Glutamatergic neuron (in vitro differentiated cells): ENCODE measurements around the gene C11orf21. TPM values are rescaled to one million over a fixed set of nuclear protein-coding genes. Genes with fewer than 3 reads are reported as not detected.
A peak's percentile ranks its signal among the peaks of the same experiment; 100 is the strongest.

ENCODE experiments used
- DNase-seq: peaks from one replicate; pipeline ENCODE4 v3.0.0; 2022
- H3K27ac Mint-ChIP-seq: one replicate; pipeline ENCODE4 v1.8.0; 2020; ENCODE audit warnings: mild to moderate bottlenecking, mixed read lengths, inconsistent platforms; ENCODE audit not compliant: unreplicated experiment
- H3K27me3 Mint-ChIP-seq: one replicate; pipeline ENCODE4 v1.8.0; 2020; ENCODE audit warnings: mild to moderate bottlenecking, moderate library complexity, mixed read lengths, inconsistent platforms; ENCODE audit not compliant: unreplicated experiment
- H3K36me3 Mint-ChIP-seq: one replicate; pipeline ENCODE4 v1.8.0; 2020; ENCODE audit warnings: mild to moderate bottlenecking, mixed read lengths, inconsistent platforms; ENCODE audit not compliant: unreplicated experiment
- H3K4me1 Mint-ChIP-seq: one replicate; pipeline ENCODE4 v1.8.0; 2020; ENCODE audit warnings: mild to moderate bottlenecking, low read depth, mixed read lengths, inconsistent platforms; ENCODE audit not compliant: unreplicated experiment
- H3K4me3 Mint-ChIP-seq: one replicate; pipeline ENCODE4 v1.8.0; 2020; ENCODE audit warnings: mild to moderate bottlenecking, mixed read lengths, inconsistent platforms; ENCODE audit not compliant: unreplicated experiment
- H3K9me3 Mint-ChIP-seq: one replicate; pipeline ENCODE4 v1.8.0; 2020; ENCODE audit warnings: mild to moderate bottlenecking, moderate library complexity, mixed read lengths, inconsistent platforms; ENCODE audit not compliant: unreplicated experiment
- total RNA-seq: library from RNA; stranded (reverse); fragmentation: NEBNext Ultra II Directional; extraction: Animal tissue kit (Norgen Biotek cat#: 25700); gene quantifications from one replicate; pipeline ENCODE4 v1.2.1, GENCODE V29; 2021; ENCODE audit not compliant: unreplicated experiment
- TF ChIP-seq, protein P1 (sequence below): fragments of 200-600 bp; sonication (generic); IDR thresholded peaks from one replicate; pipeline ENCODE4 v1.5.0; 2021; ENCODE audit not compliant: partially characterized antibody, unreplicated experiment

The C11orf21 gene
- total RNA-seq, 1 donor from 2014 or later: not detected

DNA sequence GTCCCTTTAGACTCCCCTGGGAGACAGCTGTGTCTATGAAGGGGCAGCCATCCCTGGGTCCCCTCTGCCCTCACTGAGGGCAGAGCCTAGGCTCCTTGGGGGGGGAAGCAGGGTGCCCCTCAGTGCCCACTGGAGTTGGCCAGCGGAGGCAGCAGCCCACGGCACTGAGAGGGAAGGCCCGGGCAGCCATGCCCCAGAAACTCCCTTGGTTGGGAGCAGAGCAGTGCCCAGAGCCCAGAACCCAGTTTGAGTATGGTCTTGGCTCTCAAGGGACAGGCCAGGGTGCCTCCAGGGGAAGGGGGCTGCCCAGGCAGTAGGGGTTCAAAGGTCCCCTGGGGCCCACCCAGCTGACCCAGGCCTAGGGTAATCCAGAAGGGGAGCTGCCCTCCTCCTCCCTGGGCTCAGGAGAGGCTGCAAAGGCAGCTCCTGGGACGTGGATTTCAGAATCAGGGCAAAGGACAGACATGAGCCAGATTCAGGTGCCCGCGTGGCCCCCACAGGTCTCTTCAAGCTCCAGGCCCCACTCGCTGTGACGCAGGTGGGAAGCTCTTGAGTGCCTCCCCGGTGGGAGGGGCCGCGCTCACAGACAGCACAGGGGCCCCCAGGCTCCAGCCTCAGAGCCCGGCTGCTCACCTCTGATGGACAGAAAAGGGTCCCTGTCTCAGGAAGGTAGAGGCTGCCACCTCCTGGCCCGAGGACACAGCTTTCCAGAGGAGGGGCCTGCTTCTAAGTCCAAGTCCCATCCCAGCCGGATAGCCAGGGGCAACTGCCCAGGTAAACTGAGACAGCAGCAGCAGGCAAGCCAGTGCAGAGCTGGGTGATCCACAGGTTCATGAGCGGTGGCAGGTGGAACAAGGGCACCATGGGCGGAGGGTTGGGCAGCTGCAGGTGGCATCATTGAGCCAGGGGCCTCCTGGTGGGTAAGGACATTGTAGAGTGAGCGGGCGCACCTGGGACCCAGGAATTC, 2.6 kb downstream of the C11orf21 start:
- TF ChIP-seq, protein P1, sequence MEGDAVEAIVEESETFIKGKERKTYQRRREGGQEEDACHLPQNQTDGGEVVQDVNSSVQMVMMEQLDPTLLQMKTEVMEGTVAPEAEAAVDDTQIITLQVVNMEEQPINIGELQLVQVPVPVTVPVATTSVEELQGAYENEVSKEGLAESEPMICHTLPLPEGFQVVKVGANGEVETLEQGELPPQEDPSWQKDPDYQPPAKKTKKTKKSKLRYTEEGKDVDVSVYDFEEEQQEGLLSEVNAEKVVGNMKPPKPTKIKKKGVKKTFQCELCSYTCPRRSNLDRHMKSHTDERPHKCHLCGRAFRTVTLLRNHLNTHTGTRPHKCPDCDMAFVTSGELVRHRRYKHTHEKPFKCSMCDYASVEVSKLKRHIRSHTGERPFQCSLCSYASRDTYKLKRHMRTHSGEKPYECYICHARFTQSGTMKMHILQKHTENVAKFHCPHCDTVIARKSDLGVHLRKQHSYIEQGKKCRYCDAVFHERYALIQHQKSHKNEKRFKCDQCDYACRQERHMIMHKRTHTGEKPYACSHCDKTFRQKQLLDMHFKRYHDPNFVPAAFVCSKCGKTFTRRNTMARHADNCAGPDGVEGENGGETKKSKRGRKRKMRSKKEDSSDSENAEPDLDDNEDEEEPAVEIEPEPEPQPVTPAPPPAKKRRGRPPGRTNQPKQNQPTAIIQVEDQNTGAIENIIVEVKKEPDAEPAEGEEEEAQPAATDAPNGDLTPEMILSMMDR: no peak
- Mint-ChIP-seq H3K9me3 (peaks cover 2% of the 10 kb centered on the region), H3K4me1 (no peaks in the 10 kb centered on the region), H3K27ac (no peak overlapping the region), H3K36me3 (no peaks in the 10 kb centered on the region), H3K4me3 (no peak overlapping the region), H3K27me3 (peaks cover 4% of the 10 kb centered on the region)
- DNase-seq: peak; percentile 35

DNA sequence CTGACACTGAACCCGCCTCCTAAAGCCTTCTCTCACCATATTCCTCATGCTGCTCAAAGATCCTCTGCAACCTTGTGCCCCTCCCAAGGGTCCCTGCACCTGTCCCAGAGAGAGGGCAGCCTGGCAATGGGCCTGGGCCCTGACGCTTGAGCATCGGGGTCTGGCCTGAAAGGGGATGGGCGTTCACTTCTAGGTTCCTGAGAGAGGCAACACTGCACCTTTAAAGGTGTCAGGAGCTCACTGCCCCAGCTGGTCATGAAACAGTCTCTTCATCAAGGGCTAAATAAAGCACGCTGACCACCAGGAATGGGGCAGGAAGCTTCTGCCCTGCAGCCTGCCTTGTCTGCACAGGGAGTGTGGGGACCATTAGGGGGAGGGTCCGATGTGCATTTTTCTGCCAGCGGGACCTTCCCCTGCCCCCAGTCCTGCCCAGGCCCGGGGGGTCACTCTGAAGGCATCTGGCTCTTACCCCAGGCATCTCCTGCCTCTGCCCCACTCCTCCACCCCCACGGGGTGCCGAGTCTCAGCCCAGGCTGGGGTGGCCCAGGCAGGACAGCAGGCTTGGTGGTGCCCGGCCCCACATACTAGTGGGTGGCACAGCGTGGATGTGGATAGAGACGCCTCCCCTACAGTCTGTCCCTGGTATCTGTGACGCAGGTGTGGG, 3.5 kb downstream of the C11orf21 start:
- Mint-ChIP-seq H3K36me3 (no peaks in the 10 kb centered on the region), H3K4me3 (no peak overlapping the region), H3K4me1 (no peaks in the 10 kb centered on the region), H3K27me3 (peaks cover 4% of the 10 kb centered on the region), H3K27ac (no peak overlapping the region), H3K9me3 (peaks cover 2% of the 10 kb centered on the region)
- no peak for DNase-seq
- TF ChIP-seq, protein P1: no peak

DNA sequence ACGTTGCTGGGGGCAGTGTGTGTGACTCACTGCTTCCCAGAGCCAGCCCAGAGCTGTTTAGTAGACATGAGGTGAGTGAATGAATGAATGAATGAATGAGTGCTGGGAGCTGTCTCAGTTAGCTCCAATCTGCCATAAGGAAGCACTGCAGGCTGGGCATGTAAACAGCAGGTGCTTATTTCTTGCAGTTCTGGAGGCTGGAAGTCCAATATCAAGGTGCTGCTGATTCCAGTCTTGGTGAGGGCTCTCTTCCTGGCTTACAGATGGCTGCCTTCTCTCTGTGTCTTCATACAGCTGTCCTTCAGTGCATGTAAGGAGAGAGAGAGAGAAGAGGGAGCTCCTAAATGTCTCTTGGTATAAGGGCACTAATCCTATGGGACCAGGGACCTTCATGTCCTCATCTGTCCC, 4.1 kb downstream of the C11orf21 start:
- Mint-ChIP-seq H3K4me1 (no peaks in the 10 kb centered on the region), H3K27ac (no peak overlapping the region), H3K9me3 (peaks cover 2% of the 10 kb centered on the region), H3K36me3 (no peaks in the 10 kb centered on the region), H3K4me3 (no peak overlapping the region), H3K27me3 (peaks cover 5% of the 10 kb centered on the region)
- TF ChIP-seq, protein P1: no peak
- DNase-seq: no peak

DNA sequence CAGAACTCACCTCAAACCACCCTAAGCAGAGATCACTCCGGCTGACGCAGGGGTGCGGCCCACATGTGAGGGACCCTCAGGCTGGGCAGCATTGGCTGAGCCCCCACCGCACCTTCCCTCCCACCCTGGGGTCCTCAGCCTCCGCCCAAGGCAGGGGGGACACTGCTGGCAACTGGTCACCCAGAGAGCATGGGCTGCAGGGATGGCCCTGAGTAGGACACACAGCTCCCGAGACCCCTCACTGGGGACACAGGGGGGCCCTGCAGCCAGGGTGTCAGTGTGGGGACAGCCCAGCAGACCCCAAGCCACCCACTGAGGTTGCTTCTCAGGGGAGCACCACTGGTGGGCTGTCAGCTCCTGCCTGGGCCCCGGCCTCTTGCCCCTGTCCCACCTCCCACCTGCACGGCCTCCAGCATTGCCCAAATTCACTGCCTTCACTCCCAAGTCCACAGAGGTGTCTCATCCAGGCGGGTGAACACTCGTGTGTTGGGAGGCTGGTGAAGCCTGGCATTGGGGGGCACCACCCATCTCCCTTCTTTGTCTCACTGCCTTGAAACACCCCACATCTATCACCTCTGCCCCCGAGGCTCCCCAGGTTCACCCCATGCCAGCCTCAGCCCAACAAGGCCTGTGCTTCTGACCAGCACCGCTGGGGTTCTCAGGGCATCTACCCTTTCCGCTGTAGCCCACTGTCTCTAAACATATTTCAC, 4.7 kb downstream of the C11orf21 start:
- no peak for DNase-seq
- Mint-ChIP-seq H3K4me3 (no peak overlapping the region), H3K27ac (no peak overlapping the region), H3K27me3 (peaks cover 6% of the 10 kb centered on the region), H3K36me3 (no peaks in the 10 kb centered on the region), H3K4me1 (no peaks in the 10 kb centered on the region), H3K9me3 (peaks cover 2% of the 10 kb centered on the region)
- TF ChIP-seq, protein P1: no peak
